K562 (cell line): ENCODE measurements around the gene ARL16. TPM values are rescaled to one million over a fixed set of nuclear protein-coding genes. Genes with fewer than 3 reads are reported as not detected.

ENCODE experiments used
- ARNT ChIP-seq, 2 experiments: fragments of 450-650 bp; IDR thresholded peaks; 2 replicates each; pipeline ENCODE4 v1.6.1; 2016; ENCODE audit warnings: mild to moderate bottlenecking in 1 of 2
- BACH1 ChIP-seq: fragments of 200-800 bp; sonication (Bioruptor generic); IDR thresholded peaks from 2 replicates; pipeline ENCODE4 v1.6.1; 2016; ENCODE audit warnings: missing genetic modification characterization, missing compliant biosample characterization
- CBFA2T2 ChIP-seq: fragments of 450-650 bp; conservative IDR thresholded peaks from 2 replicates; pipeline ENCODE4 v1.6.1; 2017; ENCODE audit warnings: mild to moderate bottlenecking
- CEBPB ChIP-seq: fragments of 450-650 bp; IDR thresholded peaks from 2 replicates; pipeline ENCODE4 v1.6.1; 2016; ENCODE audit warnings: missing genetic modification characterization, missing compliant biosample characterization
- CHD1 ChIP-seq: fragments of 200-600 bp; sonication (generic); IDR thresholded peaks from one replicate; pipeline ENCODE4 v1.6.1; 2012; ENCODE audit warnings: mild to moderate bottlenecking, moderate library complexity, low read length, inconsistent platforms
- CHD4 ChIP-seq: fragments of 200-600 bp; sonication (generic); IDR thresholded peaks from 3 replicates; pipeline ENCODE4 v1.6.1; 2012; ENCODE audit warnings: low read depth, mild to moderate bottlenecking, mixed read lengths, low read length, inconsistent platforms; ENCODE audit not compliant: insufficient read depth, insufficient replicate concordance, poor library complexity, severe bottlenecking
- CREM ChIP-seq: IDR thresholded peaks from 2 replicates; pipeline ENCODE4 v1.6.1; 2014; ENCODE audit warnings: antibody characterized with exemption, low read depth
- EWSR1 ChIP-seq: fragments of 450-650 bp; IDR thresholded peaks from 2 replicates; pipeline ENCODE4 v1.6.1; 2018; ENCODE audit warnings: borderline replicate concordance, mild to moderate bottlenecking, low read depth, moderate library complexity; ENCODE audit not compliant: partially characterized antibody
- FIP1L1 ChIP-seq: fragments of 200-400 bp; formaldehyde crosslinking; IDR thresholded peaks from 2 replicates; pipeline ENCODE4 v1.6.1; 2018; ENCODE audit warnings: mild to moderate bottlenecking, low read depth, low read length; ENCODE audit not compliant: poor library complexity, severe bottlenecking
- FOS ChIP-seq: IDR thresholded peaks from 3 replicates; pipeline ENCODE4 v1.6.1; 2011; ENCODE audit not compliant: insufficient read length; ENCODE audit errors: extremely low read depth
- KDM4B ChIP-seq, 2 experiments: fragments of 450-650 bp in 1 of 2; sonication (generic) in 1 of 2; IDR thresholded peaks; 2 replicates each; pipeline ENCODE4 v1.6.1; 2016 to 2017; ENCODE audit warnings: borderline replicate concordance in 2 of 2, antibody characterized with exemption in 1 of 2, low read depth in 1 of 2, mild to moderate bottlenecking in 1 of 2
- MAFG ChIP-seq: fragments of 450-650 bp; conservative IDR thresholded peaks from 2 replicates; pipeline ENCODE4 v1.6.1; 2016; ENCODE audit warnings: missing genetic modification characterization, missing compliant biosample characterization
- MEIS2 ChIP-seq: fragments of 450-650 bp; IDR thresholded peaks from 2 replicates; pipeline ENCODE4 v1.6.1; 2014; ENCODE audit warnings: mild to moderate bottlenecking; ENCODE audit not compliant: partially characterized antibody
- NCOA2 ChIP-seq, 2 experiments: fragments of 450-650 bp; IDR thresholded peaks; 2 replicates each; pipeline ENCODE4 v1.6.1; 2018; ENCODE audit warnings: mild to moderate bottlenecking in 2 of 2, moderate library complexity in 1 of 2; ENCODE audit not compliant: partially characterized antibody in 2 of 2
- NONO ChIP-seq, 2 experiments: fragments of 200-400 bp in 1 of 2; fragments of 450-650 bp in 1 of 2; formaldehyde crosslinking in 1 of 2; IDR thresholded peaks; 2 replicates each; pipeline ENCODE4 v1.6.1; 2017; ENCODE audit warnings: low read depth in 2 of 2, mild to moderate bottlenecking in 2 of 2, moderate library complexity in 2 of 2, low read length in 1 of 2
- NR2C1 ChIP-seq, 2 experiments: fragments of 450-650 bp; IDR thresholded peaks; 2 replicates each; pipeline ENCODE4 v1.6.1; 2017; ENCODE audit warnings: mild to moderate bottlenecking in 2 of 2, antibody characterized with exemption in 1 of 2, inconsistent platforms in 1 of 2, missing compliant biosample characterization in 1 of 2, missing genetic modification characterization in 1 of 2
- POLR2G ChIP-seq: fragments of 200-400 bp; formaldehyde crosslinking; IDR thresholded peaks from 2 replicates; pipeline ENCODE4 v1.6.1; 2017; ENCODE audit warnings: low read depth, mild to moderate bottlenecking, antibody characterized with exemption, low read length, moderate library complexity
- RBBP5 ChIP-seq: fragments of 200-600 bp; sonication (generic); IDR thresholded peaks from 2 replicates; pipeline ENCODE4 v1.6.1; 2012; ENCODE audit warnings: borderline replicate concordance, mild to moderate bottlenecking, low read length, control low read depth, inconsistent platforms; ENCODE audit not compliant: insufficient read depth, poor library complexity, severe bottlenecking
- TEAD4 ChIP-seq, 2 experiments: sonication (generic) in 1 of 2; formaldehyde crosslinking in 1 of 2; IDR thresholded peaks; 2 replicates each; pipeline versions ENCODE4 v1.6.1 to v1.8.0; 2012 to 2022; ENCODE audit warnings: borderline replicate concordance in 1 of 2, inconsistent platforms in 1 of 2, low read length in 1 of 2, mild to moderate bottlenecking in 1 of 2, missing genetic modification reagents in 1 of 2
- ZC3H4 ChIP-seq: sonication (generic); formaldehyde crosslinking; IDR thresholded peaks from 2 replicates; pipeline ENCODE4 v1.9.0; 2021; ENCODE audit warnings: missing genetic modification reagents, borderline replicate concordance
- ZFP36 ChIP-seq: fragments of 150-350 bp; IDR thresholded peaks from 2 replicates; pipeline ENCODE4 v1.6.1; 2018; ENCODE audit warnings: low read length, low read depth; ENCODE audit not compliant: partially characterized antibody
- ZKSCAN3 ChIP-seq: fragments of 250-450 bp; sonication (Bioruptor Pico); IDR thresholded peaks from 2 replicates; pipeline ENCODE4 v1.4.0; 2020
- ZNF324 ChIP-seq: fragments of 250-450 bp; sonication (Bioruptor Pico); IDR thresholded peaks from 2 replicates; pipeline ENCODE4 v1.4.0; 2020; ENCODE audit warnings: mild to moderate bottlenecking
- polyA plus RNA-seq, 8 experiments: library from polyadenylated mRNA; depleted of rRNA in 4 of 8; stranded (reverse) in 5 of 8; unstranded in 3 of 8; fragments of >200 nt; fragmentation: Nextera tagmentation in 2 of 8; fragmentation: Illumina TruSeq in 1 of 8; extraction: Ambion mirVana in 2 of 8; extraction: Trizol in 1 of 8; gene quantifications; 2 replicates each; pipeline versions ENCODE4 v1.2.1 to v1.2.3, GENCODE V29; 2011 to 2014; ENCODE audit warnings: inconsistent platforms in 1 of 8, missing spikeins in 1 of 8
- total RNA-seq, 7 experiments: library from RNA; depleted of rRNA in 6 of 7; stranded (reverse); fragments of >200 nt in 6 of 7; fragmentation: Illumina TruSeq in 2 of 7; extraction: Trizol in 2 of 7; gene quantifications; 2 replicates each; pipeline versions ENCODE4 v1.2.1 to v1.2.3, GENCODE V29; 2011 to 2021; ENCODE audit warnings: low replicate concordance in 1 of 7
- TF ChIP-seq, protein P1 (sequence below), 3 experiments: fragments of 200-800 bp in 1 of 3; fragments of 250-450 bp in 1 of 3; fragments of 450-650 bp in 1 of 3; sonication (Bioruptor Pico) in 1 of 3; sonication (Bioruptor generic) in 1 of 3; formaldehyde crosslinking in 1 of 3; IDR thresholded peaks; 2 replicates each; pipeline versions ENCODE4 v1.6.1 to v1.8.0; 2016 to 2022; ENCODE audit warnings: mild to moderate bottlenecking in 2 of 3, missing genetic modification characterization in 2 of 3, missing compliant biosample characterization in 1 of 3, moderate library complexity in 1 of 3

ARL16 gene
- total and polyA plus RNA-seq, 9 of the 15 experiments (the other 6 are each of a cell fraction or from before 2014, with no cell fraction given), result 5.4 to 32.4 (median 22.6) TPM

DNA sequence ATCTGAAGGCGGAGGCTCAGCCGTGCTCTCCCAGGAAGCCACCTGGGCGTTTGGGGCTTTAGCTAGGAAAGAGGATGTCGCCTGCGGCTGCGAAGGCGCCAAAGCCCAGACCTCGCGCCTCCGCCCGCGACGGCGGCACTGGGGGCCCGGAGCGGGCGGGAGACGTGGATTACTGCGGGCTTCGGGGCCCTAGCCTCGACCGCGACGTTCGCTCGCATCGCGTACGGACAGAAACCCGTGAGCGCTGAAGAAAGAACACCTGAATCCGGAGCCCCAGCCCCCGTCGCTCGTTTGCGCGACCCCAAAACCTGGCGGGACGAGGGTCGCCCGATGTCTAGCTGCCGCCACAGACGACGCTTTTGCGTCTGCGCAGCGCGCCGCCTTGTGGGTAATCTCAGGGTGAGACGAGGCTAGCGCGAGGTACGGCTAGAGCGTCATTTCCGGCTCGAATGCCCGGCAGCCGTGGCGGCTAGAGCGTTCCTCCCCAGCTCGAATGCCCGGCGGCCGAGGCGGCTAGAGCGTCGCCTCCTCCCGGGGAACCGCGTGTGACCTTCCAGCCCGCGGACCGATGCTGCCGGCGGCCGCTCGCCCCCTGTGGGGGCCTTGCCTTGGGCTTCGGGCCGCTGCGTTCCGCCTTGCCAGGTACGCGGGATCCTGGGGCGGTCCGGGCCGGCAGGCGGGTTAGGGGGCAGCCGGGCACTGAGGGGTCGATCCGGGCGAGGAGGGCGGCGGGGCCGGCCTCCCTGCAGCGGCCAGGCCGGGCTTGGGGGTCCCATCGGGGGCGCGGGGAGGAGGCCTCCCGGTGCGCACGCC is 19.5 kb upstream of the ARL16 start, which contains the start of gene MRPL12 (continued):
- TF ChIP-seq BACH1 (tag), result no peak
- no peak for TF ChIP-seq ZKSCAN3 (CRISPR knock-in tag)
- TF ChIP-seq MEIS2, result peak; percentile 44
- TF ChIP-seq CREM, result peak; percentile 97
- no peak for TF ChIP-seq TEAD4 (IDR thresholded peaks at IDR 0.05; ENCODE audit: low read length)
- TF ChIP-seq TEAD4 (CRISPR knock-in tag; IDR thresholded peaks at IDR 0.05; ENCODE audit: borderline replicate concordance), result no peak
- TF ChIP-seq CEBPB (tag), result no peak
- TF ChIP-seq CBFA2T2, result no peak
- TF ChIP-seq CHD1, result peak; percentile 73
- peak; percentile 77 for TF ChIP-seq NR2C1 (IDR thresholded peaks at IDR 0.05)
- peak; percentile 66; the same call in 1 of the 2 replicates for TF ChIP-seq NR2C1 (tag; IDR thresholded peaks at IDR 0.05)
- TF ChIP-seq POLR2G, result peak; percentile 97
- TF ChIP-seq ZNF324, result no peak
- TF ChIP-seq ZC3H4, result no peak
- TF ChIP-seq, protein P1, sequence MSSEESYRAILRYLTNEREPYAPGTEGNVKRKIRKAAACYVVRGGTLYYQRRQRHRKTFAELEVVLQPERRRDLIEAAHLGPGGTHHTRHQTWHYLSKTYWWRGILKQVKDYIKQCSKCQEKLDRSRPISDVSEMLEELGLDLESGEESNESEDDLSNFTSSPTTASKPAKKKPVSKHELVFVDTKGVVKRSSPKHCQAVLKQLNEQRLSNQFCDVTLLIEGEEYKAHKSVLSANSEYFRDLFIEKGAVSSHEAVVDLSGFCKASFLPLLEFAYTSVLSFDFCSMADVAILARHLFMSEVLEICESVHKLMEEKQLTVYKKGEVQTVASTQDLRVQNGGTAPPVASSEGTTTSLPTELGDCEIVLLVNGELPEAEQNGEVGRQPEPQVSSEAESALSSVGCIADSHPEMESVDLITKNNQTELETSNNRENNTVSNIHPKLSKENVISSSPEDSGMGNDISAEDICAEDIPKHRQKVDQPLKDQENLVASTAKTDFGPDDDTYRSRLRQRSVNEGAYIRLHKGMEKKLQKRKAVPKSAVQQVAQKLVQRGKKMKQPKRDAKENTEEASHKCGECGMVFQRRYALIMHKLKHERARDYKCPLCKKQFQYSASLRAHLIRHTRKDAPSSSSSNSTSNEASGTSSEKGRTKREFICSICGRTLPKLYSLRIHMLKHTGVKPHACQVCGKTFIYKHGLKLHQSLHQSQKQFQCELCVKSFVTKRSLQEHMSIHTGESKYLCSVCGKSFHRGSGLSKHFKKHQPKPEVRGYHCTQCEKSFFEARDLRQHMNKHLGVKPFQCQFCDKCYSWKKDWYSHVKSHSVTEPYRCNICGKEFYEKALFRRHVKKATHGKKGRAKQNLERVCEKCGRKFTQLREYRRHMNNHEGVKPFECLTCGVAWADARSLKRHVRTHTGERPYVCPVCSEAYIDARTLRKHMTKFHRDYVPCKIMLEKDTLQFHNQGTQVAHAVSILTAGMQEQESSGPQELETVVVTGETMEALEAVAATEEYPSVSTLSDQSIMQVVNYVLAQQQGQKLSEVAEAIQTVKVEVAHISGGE (CRISPR knock-in tag; IDR thresholded peaks at IDR 0.05), result no peak; a peak in 2 of 6 replicates
- TF ChIP-seq CHD4, result no peak
- TF ChIP-seq KDM4B (IDR thresholded peaks at IDR 0.05; ENCODE audit: borderline replicate concordance in 2 of 2, low read depth in 1 of 2), result peak in 1 of 2 experiments; percentile 82; a peak in 1 of 4 replicates
- no peak for TF ChIP-seq MAFG (tag)
- TF ChIP-seq FIP1L1, result peak; percentile 99
- TF ChIP-seq EWSR1, result no peak
- no peak for TF ChIP-seq ARNT (IDR thresholded peaks at IDR 0.05)
- TF ChIP-seq RBBP5, result peak; percentile 70
- peak; percentile 74 to 87; a peak in 3 of 4 replicates for TF ChIP-seq NONO (IDR thresholded peaks at IDR 0.05; ENCODE audit: low read depth in 2 of 2, low read length in 1 of 2)
- no peak for TF ChIP-seq NCOA2 (IDR thresholded peaks at IDR 0.05; ENCODE audit: partially characterized antibody in 2 of 2)
- TF ChIP-seq FOS, result no peak
- no peak for TF ChIP-seq ZFP36
